WTC11 (cell line): ENCODE results near the gene ADARB2.

Experiments
- CTCF ChIP-seq: fragments of 200-600 bp; IDR thresholded peaks from 2 replicates; pipeline ENCODE4 v1.8.0; 2022; ENCODE audit warnings: antibody characterized with exemption
- FOXP4 ChIP-seq: sonication (generic); formaldehyde crosslinking; IDR thresholded peaks from 2 replicates; pipeline ENCODE4 v1.8.0; 2022; ENCODE audit warnings: mild to moderate bottlenecking, missing genetic modification reagents
- SMAD4 ChIP-seq: sonication (generic); formaldehyde crosslinking; IDR thresholded peaks from 2 replicates; pipeline ENCODE4 v1.8.0; 2022; ENCODE audit warnings: mild to moderate bottlenecking, missing genetic modification reagents
- SOX15 ChIP-seq: fragments of 250-450 bp; sonication (Bioruptor Pico); IDR thresholded peaks from 2 replicates; pipeline ENCODE4 v1.9.0; 2021; ENCODE audit warnings: mild to moderate bottlenecking
- USF2 ChIP-seq: sonication (generic); formaldehyde crosslinking; IDR thresholded peaks from 2 replicates; pipeline ENCODE4 v1.8.1; 2023; ENCODE audit warnings: mild to moderate bottlenecking, missing genetic modification reagents, moderate library complexity

- TF ChIP-seq USF2 (CRISPR knock-in tag) (no peak), CTCF (no peak), SOX15 (CRISPR knock-in tag) (no peak), FOXP4 (CRISPR knock-in tag) (0 out of 2 replicates have a peak, but pooled peaks have one; percentile 49), SMAD4 (CRISPR knock-in tag) (peak; percentile 65; the same call in 1 of the 2 replicates)
These were observed at the start of gene ADARB2 for GRCh38 chr10:1737222-1738061.
